HG02678 (cell line): ENCODE measurements around the gene TSSK3.

Experiments
- ATAC-seq: cut with Tn5 transposase; IDR thresholded peaks from one replicate; pipeline ENCODE4 v1.9.1; 2021; ENCODE audit warnings: mild to moderate bottlenecking, moderate library complexity; ENCODE audit not compliant: unreplicated experiment

Gene TSSK3, protein sequence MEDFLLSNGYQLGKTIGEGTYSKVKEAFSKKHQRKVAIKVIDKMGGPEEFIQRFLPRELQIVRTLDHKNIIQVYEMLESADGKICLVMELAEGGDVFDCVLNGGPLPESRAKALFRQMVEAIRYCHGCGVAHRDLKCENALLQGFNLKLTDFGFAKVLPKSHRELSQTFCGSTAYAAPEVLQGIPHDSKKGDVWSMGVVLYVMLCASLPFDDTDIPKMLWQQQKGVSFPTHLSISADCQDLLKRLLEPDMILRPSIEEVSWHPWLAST

GRCh38 chr1:32362474-32363313 lies at the start of gene TSSK3, which contains the start of gene FAM229A:
Gene TSSK3 (plus strand): TSS chr1:32362539. CDS start chr1:32362702, 163 bp downstream.
Gene FAM229A (minus strand): TSS chr1:32362485. CDS start chr1:32362091, 394 bp downstream.
- no peak for ATAC-seq

GRCh38 chr1:32316903-32317277 lies 45.4 kb upstream of the TSSK3 start:
- ATAC-seq = peak; percentile 21

- no peak for ATAC-seq
Observed at GRCh38 chr1:32318127-32318869, 44.0 kb upstream of the TSSK3 start.

GRCh38 chr1:32321712-32322291 lies 40.5 kb upstream of the TSSK3 start:
- ATAC-seq = no peak

DNA sequence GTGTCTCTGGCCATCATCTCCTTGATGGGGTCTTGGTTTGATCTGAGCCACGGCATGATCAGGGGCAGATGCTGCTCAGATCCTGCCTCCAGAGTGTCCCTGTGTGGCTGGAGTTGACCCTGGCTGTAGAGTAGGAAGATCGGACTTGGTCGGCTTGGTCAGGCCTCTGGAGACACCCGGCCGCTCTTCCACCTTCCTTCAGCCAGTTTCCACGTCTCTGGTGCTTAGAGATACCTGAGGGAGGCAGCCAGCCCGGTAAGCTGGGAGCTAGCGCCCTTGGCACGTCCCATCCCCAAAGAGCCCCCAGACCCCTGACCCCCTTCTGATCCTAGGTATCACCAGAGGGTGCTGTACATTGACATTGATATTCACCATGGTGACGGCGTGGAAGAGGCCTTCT lies 35.1 kb upstream of the TSSK3 start:
- no peak for ATAC-seq

- ATAC-seq = no peak
Observed at GRCh38 chr1:32329931-32330466, 32.3 kb upstream of the TSSK3 start.

DNA sequence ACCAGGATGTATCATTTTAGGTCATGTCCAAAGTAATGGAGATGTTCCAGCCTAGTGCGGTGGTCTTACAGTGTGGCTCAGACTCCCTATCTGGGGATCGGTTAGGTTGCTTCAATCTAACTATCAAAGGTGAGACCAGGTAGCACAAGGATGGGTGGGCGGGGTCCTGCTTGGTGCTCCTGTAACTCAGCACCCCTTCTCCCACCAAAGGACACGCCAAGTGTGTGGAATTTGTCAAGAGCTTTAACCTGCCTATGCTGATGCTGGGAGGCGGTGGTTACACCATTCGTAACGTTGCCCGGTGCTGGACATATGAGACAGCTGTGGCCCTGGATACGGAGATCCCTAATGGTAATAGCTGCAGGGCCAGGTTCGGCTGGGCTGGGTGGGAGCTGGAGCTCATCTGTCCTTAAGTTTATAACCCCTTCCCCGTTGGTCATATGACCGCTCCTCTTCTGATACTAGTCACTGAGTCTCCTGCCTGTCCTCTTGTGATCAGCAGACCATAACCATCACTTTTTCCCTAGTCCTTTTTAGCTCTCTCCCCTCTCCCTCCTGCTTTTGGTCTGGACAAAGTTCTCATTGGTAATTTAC lies 31.7 kb upstream of the TSSK3 start:
- no peak for ATAC-seq

DNA sequence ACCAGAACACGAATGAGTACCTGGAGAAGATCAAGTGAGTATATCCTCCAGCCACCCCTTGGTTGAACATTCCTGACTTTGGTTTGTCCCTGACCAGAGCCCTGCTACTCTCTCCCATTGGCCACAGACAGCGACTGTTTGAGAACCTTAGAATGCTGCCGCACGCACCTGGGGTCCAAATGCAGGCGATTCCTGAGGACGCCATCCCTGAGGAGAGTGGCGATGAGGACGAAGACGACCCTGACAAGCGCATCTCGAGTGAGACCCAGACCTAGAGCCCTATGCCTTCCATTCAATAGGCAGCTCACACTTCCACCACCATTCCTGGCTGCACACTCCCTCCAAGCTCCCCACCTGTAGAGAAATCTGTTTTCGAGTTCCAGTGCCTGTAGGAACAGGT lies 30.8 kb upstream of the TSSK3 start:
- no peak for ATAC-seq

- no peak for ATAC-seq
Observed at GRCh38 chr1:32332290-32333079, 29.9 kb upstream of the TSSK3 start.

GRCh38 chr1:32333251-32333963 lies 28.9 kb upstream of the TSSK3 start:
- no peak for ATAC-seq

GRCh38 chr1:32334274-32334861 lies 28.0 kb upstream of the TSSK3 start:
- ATAC-seq = no peak

DNA sequence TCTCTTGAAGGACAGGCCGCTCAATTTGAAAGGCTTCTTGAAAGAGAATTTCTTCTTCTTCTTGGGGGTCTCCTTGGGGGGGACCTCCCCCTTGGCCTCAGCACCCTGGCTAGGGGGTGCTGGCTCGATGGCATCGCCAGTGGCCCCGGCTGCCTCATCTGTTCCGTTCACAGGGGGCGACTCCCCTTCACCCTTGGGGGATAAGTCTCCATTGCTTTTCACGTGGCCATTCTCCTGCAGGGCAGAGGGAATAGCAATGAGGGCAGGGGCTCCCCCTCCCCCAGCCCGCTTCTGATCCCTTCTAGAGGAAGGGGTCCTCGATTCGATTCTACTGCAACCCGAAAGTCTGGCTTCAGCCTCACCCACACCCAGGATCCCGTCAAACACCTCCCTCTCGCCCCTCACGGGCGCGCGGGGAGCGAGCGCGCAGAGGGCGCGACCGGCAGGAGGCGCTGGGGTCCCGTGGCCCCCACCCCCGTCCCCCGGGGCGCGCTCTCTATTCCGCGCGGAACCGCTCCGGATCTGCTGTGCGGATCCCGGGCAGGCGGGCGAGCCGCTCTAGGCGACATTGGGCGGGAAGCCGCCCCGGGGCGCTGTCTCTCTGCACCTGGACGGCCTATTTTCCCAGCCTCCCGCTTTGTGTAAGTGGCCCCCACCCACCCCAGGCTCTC lies 27.3 kb upstream of the TSSK3 start:
- ATAC-seq = peak; percentile 25

GRCh38 chr1:32335535-32335789 lies 26.9 kb upstream of the TSSK3 start:
- peak; percentile 8 for ATAC-seq

GRCh38 chr1:32335790-32336590 lies 26.3 kb upstream of the TSSK3 start, which contains the start of gene MARCKSL1:
Gene MARCKSL1 (minus strand): TSS chr1:32336233. CDS start chr1:32336033, 200 bp downstream.
- peak; percentile 53 for ATAC-seq

DNA sequence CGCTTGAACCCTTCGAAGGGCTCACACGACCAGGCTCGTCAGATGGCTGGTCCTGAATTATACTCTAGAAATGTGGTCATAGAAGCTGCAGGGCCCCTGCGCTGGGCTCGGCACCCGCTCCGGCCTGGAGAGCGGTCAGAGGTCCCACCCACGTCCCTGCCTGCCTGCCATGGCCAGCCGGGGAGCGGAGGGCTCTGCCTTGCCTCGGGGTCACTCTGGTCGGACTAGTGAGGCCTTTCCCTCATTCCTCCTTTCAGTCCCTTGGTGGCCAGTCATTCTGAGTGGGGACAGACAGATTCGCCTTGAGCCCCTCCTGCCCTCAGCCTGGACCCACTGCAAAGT lies 25.8 kb upstream of the TSSK3 start:
- ATAC-seq = no peak

- ATAC-seq = no peak
Observed at GRCh38 chr1:32336963-32337675, 25.2 kb upstream of the TSSK3 start.
